Astrocyte of the hippocampus (primary cell): Measurements from ENCODE around the gene UNG.
"Not testable (repeated sequence)": the region's sequence is repeated elsewhere in the genome, so short reads cannot be mapped to it uniquely, and the experiment has no call there.

Source experiments
- DNase-seq: peaks from one replicate; pipeline ENCODE4 v3.0.0; 2011; ENCODE audit warnings: low read depth, low spot score

UNG gene

GRCh38 chr12:109097435-109098182, at the start of gene UNG:
UNG (plus strand) TSS chr12:109097597; CDS start chr12:109097680, 83 bp downstream.
- DNase-seq = peak; percentile 99

DNA sequence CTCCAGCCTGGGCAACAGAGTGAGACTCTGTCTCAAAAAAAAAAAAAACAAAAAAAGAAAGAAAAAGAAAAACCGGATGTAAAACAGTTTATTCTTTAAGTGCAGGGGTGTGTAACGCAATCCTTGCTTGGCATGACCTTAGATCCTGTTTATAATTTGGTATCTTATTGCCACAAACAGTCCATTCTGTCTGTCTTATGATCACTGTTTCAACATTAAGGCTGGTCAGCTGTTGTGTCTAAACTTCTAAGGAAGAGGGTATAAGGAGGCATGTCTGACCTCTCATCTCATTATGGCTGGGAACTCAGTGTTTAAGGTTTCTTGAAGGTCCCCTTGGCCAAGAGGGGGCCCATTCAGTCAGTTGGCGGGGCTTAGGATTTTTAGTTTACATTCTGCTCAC, 48.7 kb upstream of the UNG start:
- not testable (repeated sequence) for DNase-seq

DNA sequence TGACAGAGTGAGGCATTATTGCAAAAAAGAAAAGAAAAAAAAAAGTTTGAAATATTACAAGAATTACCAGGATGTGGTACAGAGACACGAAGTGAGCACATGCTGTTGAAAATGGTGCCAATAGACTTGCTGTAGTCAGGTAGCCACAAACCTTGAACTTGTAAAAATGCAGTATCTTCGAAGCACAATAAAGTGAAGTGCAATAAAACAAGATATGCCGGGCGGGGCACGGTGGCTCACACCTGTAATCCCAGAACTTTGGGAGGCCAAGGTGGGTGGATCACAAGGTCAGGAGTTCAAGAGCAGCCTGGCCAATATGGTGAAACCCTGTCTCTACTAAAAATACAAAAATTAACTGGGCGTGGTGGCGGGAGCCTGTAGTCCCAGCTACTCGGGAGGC, 47.6 kb upstream of the UNG start:
- not testable (repeated sequence) for DNase-seq

- DNase-seq = no peak
Observed at GRCh38 chr12:109052097-109052413, 45.3 kb upstream of the UNG start.

GRCh38 chr12:109052414-109053323, 44.7 kb upstream of the UNG start, which contains the start of gene USP30:
USP30 (plus strand) TSS chr12:109052576; CDS start chr12:109052679, 103 bp downstream.
- DNase-seq = peak; percentile 93

DNA sequence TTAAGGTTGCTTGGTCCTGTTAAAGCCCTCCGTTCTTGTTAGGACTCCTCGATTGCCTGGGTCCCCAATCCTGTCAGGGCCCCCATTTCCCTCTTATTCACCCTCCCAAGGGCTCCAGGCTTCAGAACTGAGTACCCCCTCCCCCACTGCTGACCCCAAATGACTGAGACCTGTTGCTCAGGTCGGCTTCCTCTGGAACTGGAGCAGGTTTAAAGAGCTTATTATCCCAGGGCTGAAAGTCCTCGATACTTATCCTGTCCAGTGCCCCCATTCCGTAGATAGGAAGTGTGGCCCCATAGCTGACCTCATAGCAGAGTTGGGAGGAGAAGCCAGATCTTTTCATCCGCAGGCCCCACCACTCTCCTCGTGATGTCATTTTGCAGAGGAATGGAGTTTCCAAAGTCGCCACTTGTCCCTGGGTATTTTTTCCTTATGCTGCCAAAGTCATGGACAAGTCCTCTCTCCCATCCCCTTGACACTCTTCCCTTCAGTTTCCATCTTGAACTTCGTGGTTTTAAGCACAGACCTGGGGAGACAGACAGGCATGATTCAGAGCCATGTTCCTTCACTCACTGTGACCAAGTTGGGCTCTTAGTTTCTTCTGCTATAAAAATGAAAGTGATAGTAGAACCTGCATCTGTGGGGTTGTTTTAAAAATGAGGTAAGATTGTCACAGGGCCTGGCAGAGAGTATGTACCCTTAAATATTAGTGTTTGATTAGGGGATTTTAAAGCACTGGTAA, 43.8 kb upstream of the UNG start:
- DNase-seq = no peak

DNA sequence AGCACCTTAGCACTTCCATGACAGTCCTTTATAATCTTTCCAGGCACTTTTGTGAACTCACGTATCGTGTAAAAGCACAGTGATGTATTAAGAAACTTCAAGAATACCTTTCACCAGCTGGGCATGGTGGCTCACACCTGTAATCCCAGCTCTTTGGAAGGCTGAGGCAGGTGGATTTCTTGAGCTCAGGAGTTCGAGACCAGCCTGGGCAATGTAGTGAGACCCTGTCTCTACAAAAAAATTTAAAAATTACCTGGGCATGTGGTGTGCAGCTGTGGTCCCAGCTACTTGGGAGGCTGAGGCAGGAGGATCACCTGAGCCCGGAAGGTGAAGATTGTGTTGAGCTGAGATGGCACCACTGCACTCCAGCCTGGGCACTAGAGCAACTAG, 43.3 kb upstream of the UNG start:
- not testable (repeated sequence) for DNase-seq

- no peak for DNase-seq
Observed at GRCh38 chr12:109054520-109054919, 42.9 kb upstream of the UNG start.

DNA sequence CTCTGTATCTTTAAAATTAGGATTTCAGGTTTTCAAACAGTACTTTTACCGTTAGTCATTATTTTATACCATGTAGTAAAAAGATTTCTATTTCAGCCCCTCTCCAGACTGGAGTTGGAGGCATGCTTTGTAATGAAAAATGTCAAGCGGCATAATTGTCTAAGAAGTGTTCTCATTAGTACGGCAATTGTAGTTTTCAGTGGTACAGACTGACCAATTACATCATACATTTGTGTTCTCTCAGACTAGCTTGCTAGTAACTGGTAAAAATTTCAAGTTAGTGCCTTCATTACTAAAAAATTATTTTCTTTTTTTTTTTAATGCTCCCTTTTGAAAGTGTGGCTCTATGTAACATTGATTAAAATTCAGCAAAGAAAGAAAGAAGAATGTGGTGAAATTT, 40.5 kb upstream of the UNG start:
- no peak for DNase-seq

GRCh38 chr12:109057376-109057775, 40.0 kb upstream of the UNG start:
- no peak for DNase-seq

DNA sequence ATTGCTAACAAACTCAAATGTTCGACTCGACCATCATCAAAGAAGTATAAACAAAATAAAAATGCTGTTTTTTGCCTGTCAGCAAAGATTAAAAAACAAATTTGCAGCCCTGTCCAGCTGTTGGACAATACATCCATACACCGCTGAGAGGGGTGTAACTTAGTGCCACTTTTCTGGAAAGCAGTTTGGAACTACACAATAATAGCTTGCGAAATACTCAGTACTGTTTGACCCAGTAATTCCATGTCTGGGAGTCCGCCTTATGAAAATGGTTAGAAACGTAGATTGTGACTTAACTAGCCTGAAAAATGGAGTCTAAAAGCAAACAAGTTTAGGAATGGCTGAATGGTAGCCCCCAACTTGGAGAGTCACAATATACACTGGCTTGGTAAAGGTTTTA, 38.6 kb upstream of the UNG start:
- no peak for DNase-seq

DNA sequence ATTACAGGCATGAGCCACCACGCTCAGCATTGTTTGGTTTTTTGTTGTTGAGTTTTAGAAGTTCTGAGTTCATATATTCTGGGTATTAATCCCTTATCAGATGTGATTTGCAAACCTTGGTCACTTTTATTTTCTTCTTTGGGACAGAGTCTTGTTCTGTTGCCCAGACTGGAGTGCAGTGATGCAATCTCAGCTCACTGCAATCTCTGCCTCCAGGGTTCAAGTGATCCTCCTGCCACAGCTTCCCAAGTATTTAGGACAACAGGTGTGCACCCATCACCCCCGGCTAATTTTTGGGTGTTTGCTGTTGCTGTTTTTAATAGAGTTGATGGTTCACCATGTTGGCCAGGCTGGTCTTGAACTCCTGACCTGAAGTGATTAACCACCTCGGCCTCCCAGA, 33.3 kb upstream of the UNG start:
- DNase-seq = no peak

GRCh38 chr12:109065154-109065852, 32.1 kb upstream of the UNG start:
- no peak for DNase-seq

DNA sequence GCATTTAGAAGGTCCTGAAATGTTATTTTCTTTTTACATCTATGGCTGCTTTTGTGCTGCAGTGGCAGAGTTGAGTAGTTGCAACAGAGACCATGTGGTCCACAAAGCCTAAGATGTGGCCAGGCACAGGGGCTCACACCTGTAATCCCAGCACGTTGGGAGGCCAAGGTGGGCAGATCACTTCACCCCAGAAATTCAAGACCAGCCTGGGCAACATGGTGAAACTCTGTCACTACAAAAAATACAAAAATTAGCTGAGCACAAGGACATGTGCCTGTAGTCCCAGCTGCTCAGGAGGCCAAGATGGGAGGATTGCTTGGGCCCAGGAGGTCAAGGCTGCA, 31.6 kb upstream of the UNG start:
- no peak for DNase-seq

DNA sequence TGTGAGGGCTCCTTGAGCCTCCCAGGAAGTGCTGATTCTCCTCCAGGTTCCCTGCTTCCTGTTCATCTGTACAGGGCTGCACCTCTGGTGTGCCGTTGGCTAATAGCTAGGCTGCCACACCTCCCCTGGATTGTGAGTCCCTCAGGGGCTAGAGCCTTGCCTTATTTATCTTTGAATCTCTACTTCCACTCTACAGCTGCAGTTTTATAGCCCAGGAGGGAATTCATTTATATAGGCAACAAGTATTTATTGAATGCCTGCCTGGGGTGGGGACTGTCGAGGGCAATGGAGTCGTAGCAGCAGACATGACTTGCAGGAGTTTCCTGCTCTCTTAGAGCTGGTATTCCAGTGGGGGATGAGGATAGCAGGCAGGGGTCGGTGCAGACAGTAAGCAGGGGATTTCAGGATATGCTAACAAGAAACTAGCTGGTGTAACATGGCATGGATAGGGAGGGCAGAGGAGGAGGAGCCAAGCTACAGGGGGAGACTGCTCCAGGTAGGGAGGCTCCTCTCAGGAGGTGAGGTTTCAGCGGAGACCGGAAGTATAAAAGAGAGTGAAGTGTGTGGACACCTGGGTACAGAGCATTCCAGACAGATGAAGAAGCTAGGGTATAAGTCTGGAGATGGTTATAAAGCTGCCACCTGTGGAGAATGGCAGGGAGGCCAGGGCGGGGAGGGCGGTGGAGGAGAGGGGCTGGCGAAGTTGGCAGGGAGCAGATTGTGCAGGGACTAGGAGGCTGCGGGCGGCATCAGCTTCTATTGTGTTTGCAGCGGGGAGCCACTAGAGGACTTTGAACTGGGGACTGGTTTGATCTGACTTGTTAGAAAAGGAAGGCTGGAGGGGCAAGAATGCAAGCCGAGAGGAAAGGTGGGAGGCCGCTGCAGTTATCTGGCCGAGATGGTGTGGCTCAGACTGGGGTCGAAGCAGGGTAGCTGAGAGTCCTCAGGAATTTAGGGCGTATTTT, 27.8 kb upstream of the UNG start:
- DNase-seq = no peak

GRCh38 chr12:109074866-109075265, 22.5 kb upstream of the UNG start:
- DNase-seq = no peak

GRCh38 chr12:109082751-109083150, 14.6 kb upstream of the UNG start:
- DNase-seq = no peak

DNA sequence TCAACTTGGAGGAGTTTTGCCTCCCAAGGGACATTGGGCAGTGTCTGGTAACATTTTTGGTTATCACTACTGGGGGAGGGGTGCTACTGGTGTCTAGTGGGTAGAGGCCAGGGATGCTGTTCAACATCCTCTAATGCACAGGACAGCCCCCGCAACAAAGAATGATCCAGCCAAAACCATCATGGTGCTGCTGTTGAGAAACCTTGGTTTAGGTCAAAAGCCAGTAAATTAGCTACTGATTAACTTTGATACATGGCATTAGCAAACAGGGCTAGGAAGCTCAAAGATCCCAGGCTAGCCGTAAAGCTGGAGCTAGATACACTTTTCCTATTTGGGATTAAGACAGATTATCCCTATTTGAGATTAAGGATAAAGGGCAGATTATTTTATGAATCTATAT, 13.0 kb upstream of the UNG start:
- DNase-seq = no peak

DNA sequence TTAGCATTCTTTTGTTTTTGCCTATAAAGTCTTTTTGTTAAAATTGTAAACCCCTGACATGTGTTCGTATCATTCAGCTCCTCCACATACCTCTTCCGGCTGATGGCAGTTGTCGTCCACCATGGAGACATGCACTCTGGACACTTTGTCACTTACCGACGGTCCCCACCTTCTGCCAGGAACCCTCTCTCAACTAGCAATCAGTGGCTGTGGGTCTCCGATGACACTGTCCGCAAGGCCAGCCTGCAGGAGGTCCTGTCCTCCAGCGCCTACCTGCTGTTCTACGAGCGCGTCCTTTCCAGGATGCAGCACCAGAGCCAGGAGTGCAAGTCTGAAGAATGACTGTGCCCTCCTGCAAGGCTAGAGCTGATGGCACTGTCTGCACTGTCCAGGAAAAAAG, 11.8 kb upstream of the UNG start:
- no peak for DNase-seq

GRCh38 chr12:109087250-109087649, 10.1 kb upstream of the UNG start:
- DNase-seq = no peak

DNA sequence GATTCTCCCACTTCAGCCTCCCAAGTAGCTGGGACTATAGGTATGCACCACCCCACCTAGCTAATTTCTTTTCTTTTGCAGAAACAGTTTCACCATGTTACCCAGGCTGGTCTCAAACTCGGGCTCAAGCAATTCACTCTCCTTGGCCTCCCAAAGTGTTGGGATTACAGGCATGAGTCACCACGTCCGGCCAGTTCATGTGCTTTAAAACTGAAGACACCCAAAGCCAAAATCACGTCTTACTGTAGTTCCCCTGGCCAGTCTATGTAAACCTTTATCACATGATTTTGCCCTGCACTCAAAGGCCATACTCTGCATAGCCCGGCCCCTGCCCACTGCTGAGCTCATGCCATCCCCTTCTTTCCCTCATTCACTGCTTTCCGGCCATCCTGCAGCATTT, 8.6 kb upstream of the UNG start:
- no peak for DNase-seq
